GM10266 (cell line): Measurements from ENCODE around the gene LMX1B.

ENCODE experiments used
- DNase-seq: peaks from one replicate; pipeline ENCODE4 v3.0.0; 2012; ENCODE audit errors: extremely low spot score
- CTCF ChIP-seq: IDR thresholded peaks from 2 replicates; pipeline ENCODE4 v1.5.1; 2012; ENCODE audit warnings: mild to moderate bottlenecking, low read depth; ENCODE audit not compliant: control insufficient read depth, insufficient read depth; ENCODE audit errors: missing control alignments

Gene LMX1B

GRCh38 chr9:126735482-126735881, 121.8 kb downstream of the LMX1B start:
- no peak for TF ChIP-seq CTCF
- no peak for DNase-seq

GRCh38 chr9:126738553-126738952, 124.8 kb downstream of the LMX1B start:
- no peak for TF ChIP-seq CTCF
- no peak for DNase-seq

GRCh38 chr9:126743041-126743440, 129.3 kb downstream of the LMX1B start:
- no peak for TF ChIP-seq CTCF
- DNase-seq, result no peak

- no peak for TF ChIP-seq CTCF
- no peak for DNase-seq
Observed at GRCh38 chr9:126745574-126746411, 132.1 kb downstream of the LMX1B start.
